Nephron progenitor cell (in vitro differentiated cells): ENCODE measurements around the gene MRPS6.

Source experiments
- DNase-seq: peaks from one replicate; pipeline ENCODE4 v3.0.0; 2021
- H3K27ac Mint-ChIP-seq: 2 replicates; pipeline ENCODE4 v1.8.0; 2021; ENCODE audit warnings: mild to moderate bottlenecking, moderate library complexity, mixed read lengths
- H3K27me3 Mint-ChIP-seq: 2 replicates; pipeline ENCODE4 v1.8.0; 2021; ENCODE audit warnings: mild to moderate bottlenecking, low read depth, mixed read lengths; ENCODE audit not compliant: poor library complexity
- H3K36me3 Mint-ChIP-seq: 2 replicates; pipeline ENCODE4 v1.8.0; 2021; ENCODE audit warnings: low read depth, mixed read lengths
- H3K4me1 Mint-ChIP-seq: 2 replicates; pipeline ENCODE4 v1.8.0; 2021; ENCODE audit warnings: mixed read lengths
- H3K4me3 Mint-ChIP-seq: 2 replicates; pipeline ENCODE4 v1.8.0; 2021; ENCODE audit warnings: mild to moderate bottlenecking, moderate library complexity, mixed read lengths
- H3K9me3 Mint-ChIP-seq: 2 replicates; pipeline ENCODE4 v1.8.0; 2021; ENCODE audit warnings: mild to moderate bottlenecking, moderate library complexity, mixed read lengths
- CTCF ChIP-seq: fragments of 200-600 bp; sonication (generic); IDR thresholded peaks from 2 replicates; pipeline ENCODE4 v1.5.0; 2021; ENCODE audit warnings: antibody characterized with exemption

Gene MRPS6

GRCh38 chr21:34180826-34181359 lies 107.5 kb downstream of the MRPS6 start:
- Mint-ChIP-seq H3K27ac (peak overlapping the region; percentile 66), H3K27me3 (no peaks in the 10 kb centered on the region), H3K36me3 (peaks cover 19% of the 10 kb centered on the region), H3K4me1 (peaks cover 41% of the 10 kb centered on the region), H3K4me3 (peak overlapping the region; percentile 58), H3K9me3 (peaks cover 14% of the 10 kb centered on the region)
- no peak for TF ChIP-seq CTCF
- no peak for DNase-seq

GRCh38 chr21:34181431-34182039 lies 108.2 kb downstream of the MRPS6 start:
- Mint-ChIP-seq H3K27me3 (no peaks in the 10 kb centered on the region), H3K4me3 (no peak overlapping the region), H3K36me3 (peaks cover 16% of the 10 kb centered on the region), H3K4me1 (peaks cover 41% of the 10 kb centered on the region), H3K9me3 (peaks cover 9% of the 10 kb centered on the region), H3K27ac (no peak overlapping the region)
- DNase-seq, result no peak
- no peak for TF ChIP-seq CTCF

- DNase-seq, result no peak
- Mint-ChIP-seq H3K4me1 (peaks cover 41% of the 10 kb centered on the region), H3K36me3 (peaks cover 11% of the 10 kb centered on the region), H3K27ac (peak overlapping the region; percentile 12), H3K27me3 (no peaks in the 10 kb centered on the region), H3K4me3 (no peak overlapping the region), H3K9me3 (peaks cover 6% of the 10 kb centered on the region)
- no peak for TF ChIP-seq CTCF
Observed at GRCh38 chr21:34182436-34182835, 109.1 kb downstream of the MRPS6 start.

GRCh38 chr21:34183331-34183928 lies 110.1 kb downstream of the MRPS6 start:
- TF ChIP-seq CTCF, result no peak
- Mint-ChIP-seq H3K4me1 (peaks cover 38% of the 10 kb centered on the region), H3K27ac (no peak overlapping the region), H3K27me3 (no peaks in the 10 kb centered on the region), H3K36me3 (peaks cover 11% of the 10 kb centered on the region), H3K9me3 (peaks cover 2% of the 10 kb centered on the region), H3K4me3 (no peak overlapping the region)
- no peak for DNase-seq

GRCh38 chr21:34184232-34184631 lies 110.9 kb downstream of the MRPS6 start:
- H3K4me1 Mint-ChIP-seq, result peaks cover 30% of the 10 kb centered on the region
- H3K9me3 Mint-ChIP-seq, result peaks cover 7% of the 10 kb centered on the region
- H3K4me3 Mint-ChIP-seq, result no peak overlapping the region
- H3K27me3 Mint-ChIP-seq, result peaks cover 1% of the 10 kb centered on the region
- peak overlapping the region; percentile 65 for H3K27ac Mint-ChIP-seq
- TF ChIP-seq CTCF, result no peak
- H3K36me3 Mint-ChIP-seq, result peaks cover 19% of the 10 kb centered on the region
- DNase-seq, result no peak
